Stimulated activated CD4-positive, alpha-beta T cell treated with anti-CD3 and anti-CD28 coated beads, Interleukin-4, amount 100 ng/mL, for 24 hours (primary cell): ENCODE data around the gene CABCOCO1.
A peak's percentile ranks its signal among the peaks of the same experiment; 100 is the strongest.
"Not testable (repeated sequence)": the region's sequence is repeated elsewhere in the genome, so short reads cannot be mapped to it uniquely, and the experiment has no call there.

Experiments
- DNase-seq: peaks from one replicate; pipeline ENCODE4 v3.0.0-alpha.2; 2020

Gene CABCOCO1

DNA sequence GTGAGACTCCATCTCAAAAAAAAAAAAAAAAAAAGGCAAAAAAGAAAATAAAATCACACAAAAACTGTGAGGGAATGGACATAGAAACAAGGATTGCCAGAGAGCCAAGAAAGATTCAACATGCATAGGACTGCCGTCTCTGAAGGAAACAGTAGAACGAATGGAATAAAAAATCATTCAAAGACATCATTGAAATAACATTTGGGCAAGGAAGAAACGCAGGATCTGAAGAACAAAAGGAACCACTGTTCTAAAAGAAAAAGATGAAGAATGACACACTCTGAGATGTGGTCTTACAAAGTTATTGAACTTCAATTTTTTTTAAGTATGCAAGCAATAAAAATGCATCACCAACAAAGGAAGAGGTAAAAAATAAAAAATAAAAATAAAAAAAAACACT, 57.2 kb downstream of the CABCOCO1 start:
- no peak for DNase-seq

DNA sequence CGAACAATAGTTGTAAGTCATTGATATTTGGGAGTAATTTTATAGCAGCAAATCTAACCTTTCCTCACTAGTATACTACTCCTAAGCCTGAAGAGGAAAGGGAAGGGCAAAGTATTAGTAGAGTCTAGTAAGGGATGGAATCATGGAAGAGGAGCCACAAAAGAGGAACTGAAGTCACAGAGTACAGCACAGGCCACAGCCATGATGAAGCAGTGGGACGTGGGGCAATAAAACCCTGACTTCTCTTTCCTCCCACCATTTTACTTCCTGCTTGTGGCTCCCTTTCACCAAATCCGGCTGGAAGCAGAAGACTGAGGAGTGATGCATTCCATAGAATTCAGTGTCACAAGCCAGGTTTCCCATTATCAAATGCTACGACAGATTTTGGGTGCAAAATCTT, 58.7 kb downstream of the CABCOCO1 start:
- no peak for DNase-seq

DNA sequence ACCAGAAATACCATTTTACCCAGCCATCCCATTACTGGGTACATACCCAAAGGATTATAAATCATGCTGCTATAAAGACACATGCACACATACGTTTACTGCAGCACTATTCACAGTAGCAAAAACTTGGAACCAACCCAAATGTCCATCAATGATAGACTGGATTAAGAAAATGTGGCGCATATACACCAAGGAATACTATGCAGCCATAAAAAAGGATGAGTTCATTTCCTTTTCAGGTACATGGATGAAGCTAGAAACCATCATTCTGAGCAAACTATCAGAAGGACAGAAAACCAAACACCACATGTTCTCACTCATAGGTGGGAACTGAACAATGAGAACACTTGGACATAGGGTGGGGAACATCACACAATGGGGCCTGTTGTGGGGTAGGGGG, 62.5 kb downstream of the CABCOCO1 start:
- DNase-seq, result not testable (repeated sequence)

DNA sequence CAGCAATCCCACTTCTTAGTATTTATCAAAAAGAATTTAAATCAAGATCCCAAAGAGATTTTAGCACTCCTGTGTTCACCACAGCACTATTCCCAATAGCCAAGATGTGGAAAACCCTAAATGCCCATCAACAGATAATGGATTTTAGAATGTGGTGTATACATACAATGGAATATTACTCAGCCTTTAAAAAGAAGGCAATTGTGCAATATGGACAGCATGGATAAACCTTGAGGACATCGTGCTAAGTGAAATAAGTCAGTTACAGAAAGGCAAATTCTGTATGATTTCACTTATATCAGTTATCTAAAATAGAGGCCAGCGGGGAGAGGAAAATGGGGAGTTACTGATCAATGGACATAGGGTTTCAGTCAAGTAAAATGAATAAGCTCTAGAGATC, 66.9 kb downstream of the CABCOCO1 start:
- no peak for DNase-seq

- DNase-seq, result no peak
Measured at GRCh38 chr10:61730671-61731070, 67.9 kb downstream of the CABCOCO1 start.

DNA sequence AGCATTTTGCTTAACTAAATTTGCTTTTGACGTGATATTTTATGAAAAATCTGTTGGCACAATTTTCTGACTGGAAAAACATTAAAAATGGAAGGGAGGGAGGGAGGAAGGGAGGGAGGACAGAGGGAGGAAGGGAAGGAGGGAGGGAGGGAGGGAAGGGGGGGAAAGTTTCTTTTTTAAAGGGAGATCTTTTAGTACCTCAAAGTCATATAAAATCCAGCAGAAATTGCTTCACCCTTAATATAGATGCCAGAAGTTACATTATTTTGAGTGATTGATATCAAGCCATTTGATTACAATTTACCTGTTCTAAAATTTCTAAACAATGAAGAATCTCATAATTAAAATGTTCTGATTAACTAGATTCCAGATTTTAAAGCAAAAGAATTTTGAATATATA, 68.9 kb downstream of the CABCOCO1 start:
- no peak for DNase-seq

- no peak for DNase-seq
Measured at GRCh38 chr10:61732629-61733278, 70.0 kb downstream of the CABCOCO1 start.

- DNase-seq, result peak; percentile 19
Measured at GRCh38 chr10:61733358-61733940, 70.7 kb downstream of the CABCOCO1 start.

GRCh38 chr10:61735882-61736281, 73.2 kb downstream of the CABCOCO1 start:
- no peak for DNase-seq

GRCh38 chr10:61737455-61737854, 74.7 kb downstream of the CABCOCO1 start:
- DNase-seq, result not testable (repeated sequence)

- no peak for DNase-seq
Measured at GRCh38 chr10:61742812-61743211, 80.1 kb downstream of the CABCOCO1 start.

DNA sequence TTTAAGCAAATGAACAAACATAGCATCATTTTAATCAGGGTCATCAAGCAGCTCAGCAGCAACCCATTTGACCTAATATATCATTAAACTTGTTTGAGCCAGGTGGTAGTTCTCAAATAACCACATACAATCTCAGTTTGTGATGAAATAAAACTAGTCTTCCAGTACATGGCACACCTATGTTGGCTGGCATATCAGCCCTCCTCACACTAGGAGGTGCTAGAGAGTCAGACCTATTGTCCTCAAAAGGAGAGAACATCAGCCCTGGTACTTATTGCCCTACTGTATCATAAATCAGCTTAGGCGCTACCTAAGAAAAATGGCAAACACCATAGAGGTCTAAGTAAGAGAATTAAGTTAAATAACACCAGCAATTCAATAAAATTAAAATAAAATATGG, 81.7 kb downstream of the CABCOCO1 start:
- no peak for DNase-seq

DNA sequence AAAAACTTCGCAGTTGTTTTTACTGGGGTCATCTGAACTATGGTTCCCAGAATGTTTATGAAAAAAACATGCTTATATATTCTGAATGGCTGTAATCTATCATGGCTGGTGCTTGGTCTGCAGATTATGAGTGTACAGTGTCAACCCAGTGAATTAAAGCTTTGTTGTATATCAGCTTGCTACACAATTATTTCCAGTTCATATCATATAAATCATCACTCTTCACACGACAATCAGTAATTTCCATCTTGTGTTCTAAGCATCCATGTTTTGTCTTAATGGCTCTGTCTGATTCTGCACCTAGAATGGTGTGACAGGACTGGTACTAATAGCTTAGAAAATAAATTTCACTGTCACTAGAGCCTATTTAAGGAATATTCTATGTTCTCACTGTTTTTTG, 83.6 kb downstream of the CABCOCO1 start:
- no peak for DNase-seq

- no peak for DNase-seq
Measured at GRCh38 chr10:61747307-61747706, 84.6 kb downstream of the CABCOCO1 start.

DNA sequence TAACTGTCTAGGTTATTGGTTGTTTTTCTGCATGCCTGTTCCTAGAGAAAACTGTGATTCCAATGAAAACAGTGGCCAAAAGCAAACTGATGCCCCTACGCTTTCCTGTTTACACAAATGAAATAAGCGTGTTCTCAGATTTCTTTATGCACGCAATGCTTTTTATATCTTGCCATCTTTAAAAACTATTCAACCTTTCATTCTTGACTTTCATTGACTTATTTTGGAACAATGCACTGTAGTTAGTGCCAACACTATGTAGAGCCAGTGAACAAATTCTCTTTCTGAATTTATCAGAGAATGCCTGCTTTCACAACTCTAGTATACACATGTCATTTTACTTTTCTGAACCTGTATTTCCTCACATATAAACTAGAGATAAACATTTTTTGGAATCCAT, 86.6 kb downstream of the CABCOCO1 start:
- no peak for DNase-seq

GRCh38 chr10:61750943-61751471, 88.3 kb downstream of the CABCOCO1 start:
- peak; percentile 77 for DNase-seq

DNA sequence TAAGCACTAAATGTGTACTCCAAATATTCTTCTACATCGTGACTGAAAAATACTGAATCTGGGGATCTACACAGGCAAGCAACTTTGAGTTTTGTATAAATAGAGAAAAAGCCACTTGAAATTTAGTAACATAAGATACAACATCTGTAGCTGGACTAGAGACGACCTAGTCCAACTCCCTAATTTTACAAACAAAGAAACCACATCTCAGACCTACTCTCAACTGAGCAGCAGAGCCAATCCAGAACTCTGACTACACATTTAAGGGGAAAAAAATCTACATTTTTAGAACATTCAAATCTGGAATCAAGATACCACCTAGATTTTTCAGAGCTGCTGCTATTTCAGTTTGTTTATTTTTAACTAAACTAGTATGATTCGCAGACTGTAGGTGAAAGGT, 88.9 kb downstream of the CABCOCO1 start:
- DNase-seq, result no peak

DNA sequence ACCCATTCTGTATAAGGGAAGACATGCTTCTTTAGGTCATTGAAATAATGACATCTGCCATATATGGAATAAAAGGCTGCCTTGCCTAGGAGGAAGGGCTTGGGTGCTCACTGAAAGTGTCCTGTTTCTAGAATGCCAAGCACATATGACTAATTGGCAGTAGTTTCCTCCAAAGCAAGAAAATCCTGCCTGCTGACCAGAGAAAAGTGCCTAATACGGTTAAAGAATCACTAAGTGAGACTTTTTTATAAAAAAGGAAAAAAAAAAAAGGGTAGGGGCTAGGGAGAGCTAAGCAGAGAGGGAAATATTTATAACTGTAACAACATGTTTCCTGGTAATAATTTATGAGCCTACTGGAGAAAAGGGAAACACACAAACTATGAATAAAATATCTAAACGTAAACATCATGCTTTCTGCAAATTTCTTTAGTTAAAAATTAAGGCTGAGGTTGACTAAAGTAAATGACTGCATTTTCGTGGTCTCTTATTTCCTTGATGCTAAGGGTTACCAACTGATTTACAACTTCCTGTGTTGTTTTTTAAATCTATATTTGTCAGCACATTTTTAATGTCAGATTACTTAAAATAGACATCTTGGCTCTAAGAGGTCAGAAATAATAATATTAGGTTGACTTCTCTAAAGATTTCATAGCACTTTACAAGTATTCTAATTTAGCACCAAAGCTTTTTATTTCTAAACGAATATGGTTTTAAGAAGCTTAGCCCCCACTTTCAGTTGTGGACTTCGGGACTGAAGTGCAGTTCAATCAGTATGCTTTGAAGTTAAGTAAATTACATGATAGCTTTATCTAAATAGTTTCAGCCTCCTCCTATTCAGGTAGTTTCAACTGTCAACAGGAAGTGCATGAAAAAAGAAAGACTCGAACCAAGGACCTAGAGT, 89.6 kb downstream of the CABCOCO1 start:
- no peak for DNase-seq

GRCh38 chr10:61753453-61753852, 90.7 kb downstream of the CABCOCO1 start:
- no peak for DNase-seq

DNA sequence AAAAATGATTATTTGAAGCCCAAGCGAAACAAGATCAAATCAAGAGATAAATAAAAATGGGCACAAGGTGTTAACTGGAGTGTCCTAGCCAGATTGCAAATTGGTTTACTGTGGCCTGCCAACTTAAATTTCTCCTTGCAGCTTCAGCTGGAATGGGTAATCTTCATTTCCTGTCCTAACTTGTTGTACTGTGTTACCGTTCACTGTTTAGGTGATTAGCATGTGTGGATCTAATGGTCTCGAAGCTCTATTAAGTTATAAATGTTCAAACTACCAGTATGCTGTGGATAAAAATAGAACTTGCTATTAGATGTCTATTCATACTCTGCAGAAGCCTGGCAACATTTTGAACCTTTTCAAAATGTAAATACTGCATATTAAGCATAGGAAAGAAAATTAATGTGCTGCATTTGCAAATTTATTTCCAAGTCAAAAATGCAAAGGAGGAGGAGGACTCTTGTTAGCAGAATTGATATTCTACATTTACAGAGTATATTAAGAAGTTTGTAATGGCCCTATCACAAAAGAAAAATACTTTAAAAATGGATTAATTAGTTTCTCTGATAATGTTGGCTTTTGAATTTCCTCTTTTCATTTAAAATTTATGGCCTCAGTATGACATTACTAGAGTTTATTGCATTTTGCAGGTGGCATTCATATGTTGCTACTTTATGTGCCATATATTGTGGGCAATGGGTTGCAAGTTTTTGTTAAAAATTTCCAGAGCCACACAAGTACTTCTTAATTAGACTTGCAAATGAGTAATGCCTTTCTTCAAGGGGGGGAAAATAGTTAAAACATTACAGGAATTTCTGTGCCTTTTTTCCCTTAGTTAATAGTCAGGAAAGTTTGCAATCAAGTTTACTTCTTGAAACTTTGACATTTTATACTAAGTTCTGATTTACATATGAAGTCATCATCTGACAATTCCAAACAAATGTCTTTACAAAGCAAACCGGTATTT, 92.1 kb downstream of the CABCOCO1 start:
- no peak for DNase-seq

DNA sequence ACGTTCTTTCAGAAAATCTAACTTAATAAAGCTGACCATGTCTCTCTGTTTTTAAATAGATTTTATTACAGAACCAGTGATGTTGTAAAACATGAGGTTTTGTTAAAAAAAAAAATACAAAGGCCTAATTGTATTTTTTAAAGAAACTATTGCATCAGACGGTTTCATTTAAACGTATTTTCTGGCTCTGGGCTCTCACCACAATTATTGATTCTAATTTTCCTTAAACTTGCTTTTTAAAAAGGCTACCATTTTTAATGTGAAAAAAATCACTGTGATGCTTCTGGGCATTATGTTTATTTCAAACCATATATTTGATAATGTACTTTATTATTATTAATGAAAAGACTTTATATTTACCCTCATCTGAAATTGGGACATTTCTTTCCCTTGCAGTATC, 94.3 kb downstream of the CABCOCO1 start:
- DNase-seq, result no peak
